HG03280 (cell line): Measurements from ENCODE around the gene NOPCHAP1.

ENCODE experiments used
- ATAC-seq: cut with Tn5 transposase; IDR thresholded peaks from one replicate; pipeline ENCODE4 v1.9.1; 2021; ENCODE audit warnings: mild to moderate bottlenecking, moderate library complexity; ENCODE audit not compliant: unreplicated experiment

Gene NOPCHAP1

GRCh38 chr12:105018012-105018411, 31.9 kb downstream of the NOPCHAP1 start:
- no peak for ATAC-seq

GRCh38 chr12:105018776-105019175, 32.7 kb downstream of the NOPCHAP1 start:
- no peak for ATAC-seq

GRCh38 chr12:105020241-105020962, 34.3 kb downstream of the NOPCHAP1 start:
- ATAC-seq, result no peak

- no peak for ATAC-seq
Observed at GRCh38 chr12:105024928-105025327, 38.8 kb downstream of the NOPCHAP1 start.

GRCh38 chr12:105025890-105026289, 39.8 kb downstream of the NOPCHAP1 start:
- no peak for ATAC-seq

GRCh38 chr12:105026411-105026810, 40.3 kb downstream of the NOPCHAP1 start:
- ATAC-seq, result no peak

GRCh38 chr12:105030820-105031807, 45.0 kb downstream of the NOPCHAP1 start:
- ATAC-seq, result peak; percentile 92

GRCh38 chr12:105032703-105033357, 46.7 kb downstream of the NOPCHAP1 start:
- no peak for ATAC-seq

GRCh38 chr12:105033851-105034250, 47.7 kb downstream of the NOPCHAP1 start:
- no peak for ATAC-seq
